ENCODE results near the gene DNAJC17. TPM values are rescaled to one million over a fixed set of nuclear protein-coding genes. Genes with fewer than 3 reads are reported as not detected.
A peak's percentile ranks its signal among the peaks of the same experiment; 100 is the strongest.

Gene DNAJC17
- total RNA-seq = 12.8 TPM

- DNase-seq = peak; percentile 98
Measured at GRCh38 chr15:40807028-40807887, at the start of gene DNAJC17, which contains the start of gene ZFYVE19. Gene DNAJC17 (minus strand): TSS chr15:40807473. CDS start chr15:40807446, 27 bp downstream. Gene ZFYVE19 (plus strand): TSS chr15:40807089. CDS start chr15:40807590, 501 bp downstream.

- DNase-seq = no peak
Measured at GRCh38 chr15:40856746-40857145, 49.5 kb upstream of the DNAJC17 start.

GRCh38 chr15:40855706-40856234 lies 48.5 kb upstream of the DNAJC17 start:
- DNase-seq = no peak

GRCh38 chr15:40854161-40854560 lies 46.9 kb upstream of the DNAJC17 start:
- DNase-seq = no peak

- DNase-seq = no peak
Measured at GRCh38 chr15:40853241-40853890, 46.1 kb upstream of the DNAJC17 start.

- DNase-seq = no peak
Measured at GRCh38 chr15:40852529-40852928, 45.3 kb upstream of the DNAJC17 start.

GRCh38 chr15:40850576-40851112 lies 43.4 kb upstream of the DNAJC17 start:
- DNase-seq = no peak

- no peak for DNase-seq
Measured at GRCh38 chr15:40847223-40847961, 40.1 kb upstream of the DNAJC17 start.

GRCh38 chr15:40846841-40847222 lies 39.6 kb upstream of the DNAJC17 start:
- DNase-seq = no peak

- no peak for DNase-seq
Measured at GRCh38 chr15:40845511-40846284, 38.4 kb upstream of the DNAJC17 start.

- no peak for DNase-seq
Measured at GRCh38 chr15:40845036-40845435, 37.8 kb upstream of the DNAJC17 start.

- DNase-seq = no peak
Measured at GRCh38 chr15:40844696-40845030, 37.4 kb upstream of the DNAJC17 start.

GRCh38 chr15:40843885-40844695 lies 36.8 kb upstream of the DNAJC17 start, which contains the start of gene SPINT1:
Gene SPINT1 (plus strand): TSS chr15:40844048. CDS start chr15:40844555, 507 bp downstream.
- DNase-seq = no peak

GRCh38 chr15:40843261-40843884 lies 36.1 kb upstream of the DNAJC17 start:
- DNase-seq = no peak

GRCh38 chr15:40841741-40842140 lies 34.5 kb upstream of the DNAJC17 start:
- no peak for DNase-seq

- DNase-seq = no peak
Measured at GRCh38 chr15:40838756-40839155, 31.5 kb upstream of the DNAJC17 start.

- DNase-seq = no peak
Measured at GRCh38 chr15:40836020-40836419, 28.7 kb upstream of the DNAJC17 start.

- no peak for DNase-seq
Measured at GRCh38 chr15:40832903-40833302, 25.6 kb upstream of the DNAJC17 start.

- DNase-seq = no peak
Measured at GRCh38 chr15:40831861-40832260, 24.6 kb upstream of the DNAJC17 start.

- DNase-seq = no peak
Measured at GRCh38 chr15:40830884-40831283, 23.6 kb upstream of the DNAJC17 start.
